ENCODE results near the gene GATD1.

GATD1 gene

GRCh38 chr11:826836-827145, 49.5 kb upstream of the GATD1 start:
- POLR2A ChIA-PET: interaction anchor here (8.8 kb wide), 1 partner anchor 15 kb away, joined by 70 read pairs; the partner anchor contains the start of genes POLR2L and TSPAN4
- Histone ChIP-seq H3K4me1 (ENCODE audit: control insufficient read depth, insufficient read depth, low read length) (no peaks in the 10 kb centered on the region), H3K4me3 (ENCODE audit: low read depth, low read length) (peak overlapping the region; percentile 28), H3K9me3 (ENCODE audit: control insufficient read depth, insufficient read depth, low read depth, low read length) (no peaks in the 10 kb centered on the region), H3K27ac (ENCODE audit: extremely low read depth, low read depth, low read length) (no peak overlapping the region), H3K36me3 (ENCODE audit: control insufficient read depth in 2 of 2, insufficient read depth in 1 of 2, low read length in 2 of 2) (peaks cover 0 to 38% of the 10 kb centered on the region in 2 experiments; a peak in 2 of 3 replicates)
- CTCF ChIA-PET: interaction anchor here (1.0 kb wide), 1 partner anchor 9 kb away, joined by 4 read pairs; no protein-coding TSS in a partner anchor
- TF ChIP-seq ZNF223 (tag by site-specific recombination; IDR thresholded peaks at IDR 0.05) (no peak), ZFP3 (tag by site-specific recombination; IDR thresholded peaks at IDR 0.05; ENCODE audit: low read depth) (no peak), ZNF169 (tag by site-specific recombination; IDR thresholded peaks at IDR 0.05) (no peak), GLIS1 (tag by site-specific recombination; IDR thresholded peaks at IDR 0.05) (peak; percentile 90), ZNF311 (tag by site-specific recombination; IDR thresholded peaks at IDR 0.05; ENCODE audit: borderline replicate concordance) (no peak), ZNF792 (tag by site-specific recombination; IDR thresholded peaks at IDR 0.05) (no peak), PRDM1 (tag by site-specific recombination; IDR thresholded peaks at IDR 0.05) (0 out of 2 replicates have a peak, but pooled peaks have one; percentile 35), BCL11A (tag by site-specific recombination; IDR thresholded peaks at IDR 0.05; ENCODE audit: low read depth) (no peak), ZBTB48 (tag by site-specific recombination; IDR thresholded peaks at IDR 0.05) (peak; percentile 65; the same call in 1 of the 2 replicates), ZNF670 (tag by site-specific recombination; IDR thresholded peaks at IDR 0.05; ENCODE audit: low read depth) (no peak), ZBTB6 (tag by site-specific recombination; IDR thresholded peaks at IDR 0.05) (no peak), ZNF549 (tag by site-specific recombination; IDR thresholded peaks at IDR 0.05) (no peak), ZNF10 (tag by site-specific recombination; IDR thresholded peaks at IDR 0.05) (no peak), ZNF707 (tag by site-specific recombination; IDR thresholded peaks at IDR 0.05) (no peak), ZNF571 (tag by site-specific recombination; IDR thresholded peaks at IDR 0.05) (no peak), ZNF174 (tag by site-specific recombination; IDR thresholded peaks at IDR 0.05) (no peak), GLIS2 (tag by site-specific recombination; IDR thresholded peaks at IDR 0.05) (peak; percentile 55; the same call in 1 of the 2 replicates), ZNF626 (tag by site-specific recombination; IDR thresholded peaks at IDR 0.05) (no peak), ZBTB8A (tag by site-specific recombination; IDR thresholded peaks at IDR 0.05) (no peak), ZNF423 (tag by site-specific recombination; IDR thresholded peaks at IDR 0.05) (0 out of 2 replicates have a peak, but pooled peaks have one; percentile 41), ZIC2 (tag by site-specific recombination; IDR thresholded peaks at IDR 0.05) (peak; percentile 70), ZNF624 (tag by site-specific recombination; IDR thresholded peaks at IDR 0.05) (no peak), ZNF248 (tag by site-specific recombination; IDR thresholded peaks at IDR 0.05) (no peak), ZNF302 (tag by site-specific recombination; IDR thresholded peaks at IDR 0.05; ENCODE audit: low read depth) (no peak), SCRT1 (tag by site-specific recombination; IDR thresholded peaks at IDR 0.05; ENCODE audit: borderline replicate concordance) (no peak)
- TF ChIP-seq, protein P1, sequence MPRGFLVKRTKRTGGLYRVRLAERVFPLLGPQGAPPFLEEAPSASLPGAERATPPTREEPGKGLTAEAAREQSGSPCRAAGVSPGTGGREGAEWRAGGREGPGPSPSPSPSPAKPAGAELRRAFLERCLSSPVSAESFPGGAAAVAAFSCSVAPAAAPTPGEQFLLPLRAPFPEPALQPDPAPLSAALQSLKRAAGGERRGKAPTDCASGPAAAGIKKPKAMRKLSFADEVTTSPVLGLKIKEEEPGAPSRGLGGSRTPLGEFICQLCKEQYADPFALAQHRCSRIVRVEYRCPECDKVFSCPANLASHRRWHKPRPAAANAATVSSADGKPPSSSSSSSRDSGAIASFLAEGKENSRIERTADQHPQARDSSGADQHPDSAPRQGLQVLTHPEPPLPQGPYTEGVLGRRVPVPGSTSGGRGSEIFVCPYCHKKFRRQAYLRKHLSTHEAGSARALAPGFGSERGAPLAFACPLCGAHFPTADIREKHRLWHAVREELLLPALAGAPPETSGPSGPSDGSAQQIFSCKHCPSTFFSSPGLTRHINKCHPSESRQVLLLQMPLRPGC (tag by site-specific recombination; IDR thresholded peaks at IDR 0.05): no peak
- TF ChIP-seq, protein P2, sequence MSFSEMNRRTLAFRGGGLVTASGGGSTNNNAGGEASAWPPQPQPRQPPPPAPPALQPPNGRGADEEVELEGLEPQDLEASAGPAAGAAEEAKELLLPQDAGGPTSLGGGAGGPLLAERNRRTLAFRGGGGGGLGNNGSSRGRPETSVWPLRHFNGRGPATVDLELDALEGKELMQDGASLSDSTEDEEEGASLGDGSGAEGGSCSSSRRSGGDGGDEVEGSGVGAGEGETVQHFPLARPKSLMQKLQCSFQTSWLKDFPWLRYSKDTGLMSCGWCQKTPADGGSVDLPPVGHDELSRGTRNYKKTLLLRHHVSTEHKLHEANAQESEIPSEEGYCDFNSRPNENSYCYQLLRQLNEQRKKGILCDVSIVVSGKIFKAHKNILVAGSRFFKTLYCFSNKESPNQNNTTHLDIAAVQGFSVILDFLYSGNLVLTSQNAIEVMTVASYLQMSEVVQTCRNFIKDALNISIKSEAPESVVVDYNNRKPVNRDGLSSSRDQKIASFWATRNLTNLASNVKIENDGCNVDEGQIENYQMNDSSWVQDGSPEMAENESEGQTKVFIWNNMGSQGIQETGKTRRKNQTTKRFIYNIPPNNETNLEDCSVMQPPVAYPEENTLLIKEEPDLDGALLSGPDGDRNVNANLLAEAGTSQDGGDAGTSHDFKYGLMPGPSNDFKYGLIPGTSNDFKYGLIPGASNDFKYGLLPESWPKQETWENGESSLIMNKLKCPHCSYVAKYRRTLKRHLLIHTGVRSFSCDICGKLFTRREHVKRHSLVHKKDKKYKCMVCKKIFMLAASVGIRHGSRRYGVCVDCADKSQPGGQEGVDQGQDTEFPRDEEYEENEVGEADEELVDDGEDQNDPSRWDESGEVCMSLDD (tag by site-specific recombination; IDR thresholded peaks at IDR 0.05): no peak
- TF ChIP-seq, protein P3, sequence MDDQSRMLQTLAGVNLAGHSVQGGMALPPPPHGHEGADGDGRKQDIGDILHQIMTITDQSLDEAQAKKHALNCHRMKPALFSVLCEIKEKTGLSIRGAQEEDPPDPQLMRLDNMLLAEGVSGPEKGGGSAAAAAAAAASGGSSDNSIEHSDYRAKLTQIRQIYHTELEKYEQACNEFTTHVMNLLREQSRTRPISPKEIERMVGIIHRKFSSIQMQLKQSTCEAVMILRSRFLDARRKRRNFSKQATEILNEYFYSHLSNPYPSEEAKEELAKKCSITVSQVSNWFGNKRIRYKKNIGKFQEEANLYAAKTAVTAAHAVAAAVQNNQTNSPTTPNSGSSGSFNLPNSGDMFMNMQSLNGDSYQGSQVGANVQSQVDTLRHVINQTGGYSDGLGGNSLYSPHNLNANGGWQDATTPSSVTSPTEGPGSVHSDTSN (CRISPR knock-in tag; IDR thresholded peaks at IDR 0.05): no peak
- TF ChIP-seq, protein P4, sequence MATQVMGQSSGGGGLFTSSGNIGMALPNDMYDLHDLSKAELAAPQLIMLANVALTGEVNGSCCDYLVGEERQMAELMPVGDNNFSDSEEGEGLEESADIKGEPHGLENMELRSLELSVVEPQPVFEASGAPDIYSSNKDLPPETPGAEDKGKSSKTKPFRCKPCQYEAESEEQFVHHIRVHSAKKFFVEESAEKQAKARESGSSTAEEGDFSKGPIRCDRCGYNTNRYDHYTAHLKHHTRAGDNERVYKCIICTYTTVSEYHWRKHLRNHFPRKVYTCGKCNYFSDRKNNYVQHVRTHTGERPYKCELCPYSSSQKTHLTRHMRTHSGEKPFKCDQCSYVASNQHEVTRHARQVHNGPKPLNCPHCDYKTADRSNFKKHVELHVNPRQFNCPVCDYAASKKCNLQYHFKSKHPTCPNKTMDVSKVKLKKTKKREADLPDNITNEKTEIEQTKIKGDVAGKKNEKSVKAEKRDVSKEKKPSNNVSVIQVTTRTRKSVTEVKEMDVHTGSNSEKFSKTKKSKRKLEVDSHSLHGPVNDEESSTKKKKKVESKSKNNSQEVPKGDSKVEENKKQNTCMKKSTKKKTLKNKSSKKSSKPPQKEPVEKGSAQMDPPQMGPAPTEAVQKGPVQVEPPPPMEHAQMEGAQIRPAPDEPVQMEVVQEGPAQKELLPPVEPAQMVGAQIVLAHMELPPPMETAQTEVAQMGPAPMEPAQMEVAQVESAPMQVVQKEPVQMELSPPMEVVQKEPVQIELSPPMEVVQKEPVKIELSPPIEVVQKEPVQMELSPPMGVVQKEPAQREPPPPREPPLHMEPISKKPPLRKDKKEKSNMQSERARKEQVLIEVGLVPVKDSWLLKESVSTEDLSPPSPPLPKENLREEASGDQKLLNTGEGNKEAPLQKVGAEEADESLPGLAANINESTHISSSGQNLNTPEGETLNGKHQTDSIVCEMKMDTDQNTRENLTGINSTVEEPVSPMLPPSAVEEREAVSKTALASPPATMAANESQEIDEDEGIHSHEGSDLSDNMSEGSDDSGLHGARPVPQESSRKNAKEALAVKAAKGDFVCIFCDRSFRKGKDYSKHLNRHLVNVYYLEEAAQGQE (tag by site-specific recombination; IDR thresholded peaks at IDR 0.05): no peak

Data from HEK293 (cell line).